ENCODE data around the gene PUS1. TPM values are rescaled to one million over a fixed set of nuclear protein-coding genes. Genes with fewer than 3 reads are reported as not detected.

PUS1 gene
- total RNA-seq, 1 experiment from 2014 or later, result 117 TPM

GRCh38 chr12:131930510-131930909 is 1.4 kb downstream of the PUS1 start:
- Mint-ChIP-seq H3K4me3 (peak overlapping the region; percentile 89 to 93), H3K36me3 (ENCODE audit: insufficient read depth in 1 of 3, low read depth in 3 of 3) (peaks cover 34 to 56% (median 46%) of the 10 kb centered on the region in 3 experiments)

More at GRCh38 chr12:131930510-131930909, 1.4 kb downstream of the PUS1 start:
- Histone ChIP-seq H3K4me2 (ENCODE audit: insufficient read depth, insufficient read length, low read length) (peak overlapping the region; percentile 56), H3K9ac (ENCODE audit: extremely low read depth, insufficient read length, low read length) (peak overlapping the region; percentile 29), H3T11ph (ENCODE audit: low read length) (no peak overlapping the region), H3K4me1 (ENCODE audit: insufficient read depth, low read length) (no peaks in the 10 kb centered on the region), H2BK120ac (ENCODE audit: low read depth, low read length, poor library complexity, severe bottlenecking) (no peak overlapping the region), H3K18ac (ENCODE audit: insufficient read length, low read depth, low read length) (no peak overlapping the region), H4K5ac (ENCODE audit: insufficient read length, low read depth, low read length) (no peak overlapping the region), H2BK12ac (ENCODE audit: insufficient read length, low read depth, low read length) (no peak overlapping the region), H3K79me1 (ENCODE audit: insufficient read depth, low read depth, low read length, poor library complexity, severe bottlenecking) (peaks cover 4% of the 10 kb centered on the region), H3K23me2 (ENCODE audit: insufficient read length, low read depth, low read length, poor library complexity, severe bottlenecking) (peaks cover 13% of the 10 kb centered on the region), H3K9me3 (ENCODE audit: control insufficient read depth, low read depth, low read length) (no peaks in the 10 kb centered on the region), H4K20me1 (ENCODE audit: control insufficient read depth, insufficient read depth, insufficient read length) (no peaks in the 10 kb centered on the region), H2BK20ac (ENCODE audit: low read depth, low read length, poor library complexity, severe bottlenecking) (no peak overlapping the region), H4K91ac (ENCODE audit: insufficient read length, low read depth, low read length) (no peak overlapping the region), H3K14ac (ENCODE audit: insufficient read depth, low read length) (no peak overlapping the region), H3K27ac (ENCODE audit: insufficient read length, low read depth, low read length) (no peak overlapping the region), H3K23ac (ENCODE audit: insufficient read length, low read depth, low read length) (no peak overlapping the region), H4K8ac (replicated peaks; ENCODE audit: insufficient read length, low read depth, low read length) (no peak overlapping the region), H2BK5ac (ENCODE audit: insufficient read length, low read length) (no peak overlapping the region), H2AFZ (ENCODE audit: low read length) (no peak overlapping the region), H2BK15ac (ENCODE audit: low read depth, low read length) (no peak overlapping the region), H3K56ac (ENCODE audit: insufficient read length, low read depth, low read length) (no peak overlapping the region), H3K79me2 (ENCODE audit: insufficient read depth, low read length) (peaks cover 7% of the 10 kb centered on the region; the same call in 1 of the 2 replicates), H3K4ac (ENCODE audit: low read depth, low read length) (no peak overlapping the region), H2AK5ac (ENCODE audit: insufficient read length, low read length) (no peak overlapping the region), H3K27me3 (ENCODE audit: insufficient read depth, low read length) (no peaks in the 10 kb centered on the region)
- no peak for DNase-seq
- H3K27ac Mint-ChIP-seq, result peak overlapping the region in 1 of 3 experiments; percentile 73; a peak in 3 of 7 replicates
- no CpG with 5 or more reads among the region's 9 CpGs for WGBS (ENCODE audit: extremely low coverage, insufficient read length, low lambda C conversion rate)
- peaks cover 3 to 9% of the 10 kb centered on the region in 2 experiments for H3K4me1 Mint-ChIP-seq
- H3K27me3 Mint-ChIP-seq (ENCODE audit: low read depth), result peaks cover 3% of the 10 kb centered on the region
- H3K9me3 Mint-ChIP-seq, result peaks cover 4 to 11% of the 10 kb centered on the region in 2 experiments; a peak in 3 of 5 replicates
- TF ChIP-seq, protein P1, sequence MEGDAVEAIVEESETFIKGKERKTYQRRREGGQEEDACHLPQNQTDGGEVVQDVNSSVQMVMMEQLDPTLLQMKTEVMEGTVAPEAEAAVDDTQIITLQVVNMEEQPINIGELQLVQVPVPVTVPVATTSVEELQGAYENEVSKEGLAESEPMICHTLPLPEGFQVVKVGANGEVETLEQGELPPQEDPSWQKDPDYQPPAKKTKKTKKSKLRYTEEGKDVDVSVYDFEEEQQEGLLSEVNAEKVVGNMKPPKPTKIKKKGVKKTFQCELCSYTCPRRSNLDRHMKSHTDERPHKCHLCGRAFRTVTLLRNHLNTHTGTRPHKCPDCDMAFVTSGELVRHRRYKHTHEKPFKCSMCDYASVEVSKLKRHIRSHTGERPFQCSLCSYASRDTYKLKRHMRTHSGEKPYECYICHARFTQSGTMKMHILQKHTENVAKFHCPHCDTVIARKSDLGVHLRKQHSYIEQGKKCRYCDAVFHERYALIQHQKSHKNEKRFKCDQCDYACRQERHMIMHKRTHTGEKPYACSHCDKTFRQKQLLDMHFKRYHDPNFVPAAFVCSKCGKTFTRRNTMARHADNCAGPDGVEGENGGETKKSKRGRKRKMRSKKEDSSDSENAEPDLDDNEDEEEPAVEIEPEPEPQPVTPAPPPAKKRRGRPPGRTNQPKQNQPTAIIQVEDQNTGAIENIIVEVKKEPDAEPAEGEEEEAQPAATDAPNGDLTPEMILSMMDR (conservative IDR thresholded peaks at IDR 0.05), result no peak

All from H9 (cell line).